ENCODE data around the gene CD52. TPM values are rescaled to one million over a fixed set of nuclear protein-coding genes. Genes with fewer than 3 reads are reported as not detected.

Gene CD52
- polyA plus RNA-seq, 1 donor (not counting 4 experiments of a cell fraction or from before 2014, with no cell fraction given) = 0.22 TPM

DNA sequence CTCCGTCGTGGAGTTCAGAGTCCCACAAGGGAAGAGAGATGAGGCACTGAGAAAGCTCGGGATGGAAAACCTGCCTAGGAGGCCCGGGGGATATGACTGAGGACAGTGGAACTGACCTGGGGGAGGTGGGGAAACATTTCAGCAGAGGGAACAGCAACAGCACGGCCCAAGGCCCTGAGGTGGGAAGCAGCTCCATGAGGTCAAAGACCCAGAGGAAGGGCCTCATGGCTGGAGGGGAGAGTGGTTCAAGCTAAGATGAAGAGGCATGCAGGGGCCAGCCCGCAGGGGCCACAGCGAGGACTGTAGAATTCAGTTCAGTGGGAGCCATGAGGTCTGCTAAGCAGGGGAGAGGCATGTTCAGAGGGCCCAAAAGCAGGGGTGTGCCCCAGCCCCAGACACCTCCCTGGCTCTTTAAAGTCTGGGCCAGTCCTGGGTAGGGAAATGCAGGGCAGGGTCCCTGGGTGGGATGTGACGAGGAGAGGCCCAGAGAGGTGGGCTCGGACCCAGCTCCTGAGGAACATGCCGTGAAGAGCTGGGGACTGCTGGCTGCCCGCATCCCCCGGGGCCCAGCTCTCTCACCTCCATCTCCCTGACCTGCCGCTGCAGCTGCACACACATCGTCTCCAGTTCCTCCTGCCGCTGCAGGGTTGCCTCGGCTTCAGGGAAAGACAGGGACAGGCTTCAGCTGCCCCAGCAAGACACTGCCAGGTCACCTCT, 21.3 kb upstream of the CD52 start:
- H3K79me2 ChIP-seq (ENCODE audit: control insufficient read depth, insufficient read depth, low read length) = no peaks in the 10 kb centered on the region
- dilution Hi-C loops (cut with MboI; ENCODE audit: extremely low pct_ligation_motif_present, low sequenced_read_pairs) = no loop called here

GRCh38 chr1:26297057-26297790, 20.5 kb upstream of the CD52 start:
- Histone ChIP-seq H4K20me1 (ENCODE audit: control insufficient read depth, extremely low read depth, insufficient read depth, low read length) (no peaks in the 10 kb centered on the region), H3K9me3 (ENCODE audit: control insufficient read depth, low read depth, low read length) (no peaks in the 10 kb centered on the region), H3K9ac (ENCODE audit: control insufficient read depth, extremely low read depth, insufficient read depth, low read length) (no peak overlapping the region), H3K79me2 (ENCODE audit: control insufficient read depth, insufficient read depth, low read length) (no peaks in the 10 kb centered on the region), H3K27me3 (ENCODE audit: control insufficient read depth, extremely low read depth, insufficient read depth, low read length) (no peaks in the 10 kb centered on the region), H3K36me3 (ENCODE audit: control insufficient read depth in 2 of 2, extremely low read depth in 1 of 2, insufficient read depth in 2 of 2, low read length in 2 of 2) (peaks cover 0 to 2% of the 10 kb centered on the region in 2 experiments), H3K9me1 (ENCODE audit: control insufficient read depth, extremely low read depth, insufficient read depth, low read length) (no peaks in the 10 kb centered on the region), H2AFZ (ENCODE audit: control insufficient read depth, low read length) (no peak overlapping the region), H3K27ac (ENCODE audit: control insufficient read depth, insufficient read depth, low read length) (no peak overlapping the region), H3K4me3 (ENCODE audit: control insufficient read depth in 2 of 3, extremely low read depth in 1 of 3, insufficient read depth in 2 of 3, low read depth in 1 of 3, low read length in 3 of 3) (no peak overlapping the region), H3K4me1 (ENCODE audit: control insufficient read depth, extremely low read depth, insufficient read depth, low read length) (peaks cover 13% of the 10 kb centered on the region), H3K4me2 (ENCODE audit: control insufficient read depth, extremely low read depth, insufficient read depth, low read depth, low read length) (no peak overlapping the region)
- TF ChIP-seq EZH2 (IDR thresholded peaks at IDR 0.05; ENCODE audit: low read length) (no peak), CTCF (optimal IDR thresholded peaks at IDR 0.05 in 1 of 3, IDR thresholded peaks at IDR 0.05 in 1 of 3, conservative IDR thresholded peaks at IDR 0.05 in 1 of 3; ENCODE audit: extremely low read depth in 1 of 3, insufficient read depth in 2 of 3, low read length in 3 of 3) (no peak)
- no peak for FAIRE-seq
- no peak for DNase-seq (ENCODE audit: low read depth, low spot score)
- dilution Hi-C loops (cut with MboI; ENCODE audit: extremely low pct_ligation_motif_present, low sequenced_read_pairs) = no loop called here

More for the DNA sequence above, 21.3 kb upstream of the CD52 start:
- Histone ChIP-seq H3K36me3 (ENCODE audit: control insufficient read depth in 2 of 2, extremely low read depth in 1 of 2, insufficient read depth in 2 of 2, low read length in 2 of 2) (peaks cover 0 to 2% of the 10 kb centered on the region in 2 experiments), H2AFZ (ENCODE audit: control insufficient read depth, low read length) (no peak overlapping the region), H4K20me1 (ENCODE audit: control insufficient read depth, extremely low read depth, insufficient read depth, low read length) (no peaks in the 10 kb centered on the region), H3K9me3 (ENCODE audit: control insufficient read depth, low read depth, low read length) (no peaks in the 10 kb centered on the region), H3K4me1 (ENCODE audit: control insufficient read depth, extremely low read depth, insufficient read depth, low read length) (peaks cover 13% of the 10 kb centered on the region), H3K9me1 (ENCODE audit: control insufficient read depth, extremely low read depth, insufficient read depth, low read length) (no peaks in the 10 kb centered on the region), H3K4me2 (ENCODE audit: control insufficient read depth, extremely low read depth, insufficient read depth, low read depth, low read length) (no peak overlapping the region), H3K27ac (ENCODE audit: control insufficient read depth, insufficient read depth, low read length) (no peak overlapping the region), H3K9ac (ENCODE audit: control insufficient read depth, extremely low read depth, insufficient read depth, low read length) (no peak overlapping the region), H3K27me3 (ENCODE audit: control insufficient read depth, extremely low read depth, insufficient read depth, low read length) (no peaks in the 10 kb centered on the region), H3K4me3 (ENCODE audit: control insufficient read depth in 2 of 3, extremely low read depth in 1 of 3, insufficient read depth in 2 of 3, low read depth in 1 of 3, low read length in 3 of 3) (no peak overlapping the region)
- TF ChIP-seq CTCF (optimal IDR thresholded peaks at IDR 0.05 in 1 of 3, IDR thresholded peaks at IDR 0.05 in 1 of 3, conservative IDR thresholded peaks at IDR 0.05 in 1 of 3; ENCODE audit: extremely low read depth in 1 of 3, insufficient read depth in 2 of 3, low read length in 3 of 3) (no peak), EZH2 (IDR thresholded peaks at IDR 0.05; ENCODE audit: low read length) (no peak)
- DNase-seq (ENCODE audit: low read depth, low spot score) (no peak), FAIRE-seq (no peak)
